GM10266 (cell line): Measurements from ENCODE around the gene MDFIC.
A peak's percentile ranks its signal among the peaks of the same experiment; 100 is the strongest.

Source experiments
- DNase-seq: peaks from one replicate; pipeline ENCODE4 v3.0.0; 2012; ENCODE audit errors: extremely low spot score
- CTCF ChIP-seq: IDR thresholded peaks from 2 replicates; pipeline ENCODE4 v1.5.1; 2012; ENCODE audit warnings: mild to moderate bottlenecking, low read depth; ENCODE audit not compliant: control insufficient read depth, insufficient read depth; ENCODE audit errors: missing control alignments

The MDFIC gene

GRCh38 chr7:114944745-114945625, 23.1 kb downstream of the MDFIC start:
- TF ChIP-seq CTCF = no peak
- DNase-seq = no peak

- DNase-seq = no peak
- TF ChIP-seq CTCF = no peak
These were observed 27.3 kb downstream of the MDFIC start for GRCh38 chr7:114949231-114949630.

- no peak for DNase-seq
- no peak for TF ChIP-seq CTCF
These were observed 30.4 kb downstream of the MDFIC start for GRCh38 chr7:114952296-114952695.

- no peak for DNase-seq
- no peak for TF ChIP-seq CTCF
These were observed 31.8 kb downstream of the MDFIC start for GRCh38 chr7:114953724-114954123.

- TF ChIP-seq CTCF = no peak
- DNase-seq = no peak
These were observed 34.8 kb downstream of the MDFIC start for GRCh38 chr7:114956702-114957101.

- no peak for TF ChIP-seq CTCF
- no peak for DNase-seq
These were observed 35.5 kb downstream of the MDFIC start for GRCh38 chr7:114957444-114957843.

GRCh38 chr7:114959931-114960330, 38.0 kb downstream of the MDFIC start:
- DNase-seq = peak; percentile 12
- no peak for TF ChIP-seq CTCF
